Astrocyte (in vitro differentiated cells and primary cell): Measurements from ENCODE around the gene F12.

ENCODE experiments used
- CTCF ChIP-seq: IDR thresholded peaks from 2 replicates; pipeline ENCODE4 v1.5.1; 2011; ENCODE audit warnings: low read depth, mild to moderate bottlenecking, inconsistent platforms, low read length, moderate library complexity; ENCODE audit not compliant: insufficient read depth
- EZH2 ChIP-seq: IDR thresholded peaks from 2 replicates; pipeline ENCODE4 v1.6.1; 2012; ENCODE audit warnings: mild to moderate bottlenecking, low read length, inconsistent platforms; ENCODE audit not compliant: insufficient read depth

GRCh38 chr5:177357146-177357458, 52.3 kb downstream of the F12 start:
- no peak for TF ChIP-seq CTCF
- TF ChIP-seq EZH2, result no peak
